HG02759 (cell line): ENCODE data around the gene ALG2.

Source experiments
- ATAC-seq: cut with Tn5 transposase; IDR thresholded peaks from one replicate; pipeline ENCODE4 v1.9.1; 2021; ENCODE audit warnings: mild to moderate bottlenecking, moderate library complexity; ENCODE audit not compliant: unreplicated experiment

Gene ALG2

GRCh38 chr9:99221621-99222415, at the start of gene ALG2, which contains the start of gene SEC61B:
TSS of gene ALG2 (minus strand) at chr9:99221942. CDS start at chr9:99221894, 48 bp downstream.
TSS of gene SEC61B (plus strand) at chr9:99222282. CDS start at chr9:99222364, 82 bp downstream.
- peak; percentile 93 for ATAC-seq

- no peak for ATAC-seq
Observed at GRCh38 chr9:99270491-99270890, 48.7 kb upstream of the ALG2 start.

GRCh38 chr9:99269416-99269815, 47.7 kb upstream of the ALG2 start:
- no peak for ATAC-seq

GRCh38 chr9:99266255-99267023, 44.7 kb upstream of the ALG2 start:
- peak; percentile 64 for ATAC-seq

GRCh38 chr9:99265691-99266090, 43.9 kb upstream of the ALG2 start:
- ATAC-seq, result no peak

GRCh38 chr9:99264070-99264680, 42.4 kb upstream of the ALG2 start:
- ATAC-seq, result no peak

GRCh38 chr9:99262949-99263418, 41.2 kb upstream of the ALG2 start:
- ATAC-seq, result peak; percentile 48

- no peak for ATAC-seq
Observed at GRCh38 chr9:99261923-99262322, 40.2 kb upstream of the ALG2 start.

- peak; percentile 63 for ATAC-seq
Observed at GRCh38 chr9:99259231-99259918, 37.6 kb upstream of the ALG2 start.

GRCh38 chr9:99257723-99258389, 36.1 kb upstream of the ALG2 start:
- no peak for ATAC-seq

- ATAC-seq, result no peak
Observed at GRCh38 chr9:99255651-99256050, 33.9 kb upstream of the ALG2 start.

- peak; percentile 90 for ATAC-seq
Observed at GRCh38 chr9:99253772-99254431, 32.2 kb upstream of the ALG2 start.

GRCh38 chr9:99253134-99253533, 31.4 kb upstream of the ALG2 start:
- peak; percentile 44 for ATAC-seq

GRCh38 chr9:99251157-99251556, 29.4 kb upstream of the ALG2 start:
- no peak for ATAC-seq

- no peak for ATAC-seq
Observed at GRCh38 chr9:99249619-99250018, 27.9 kb upstream of the ALG2 start.

- ATAC-seq, result peak; percentile 90
Observed at GRCh38 chr9:99244344-99245260, 22.9 kb upstream of the ALG2 start.

- ATAC-seq, result no peak
Observed at GRCh38 chr9:99241106-99241505, 19.4 kb upstream of the ALG2 start.

- ATAC-seq, result no peak
Observed at GRCh38 chr9:99239341-99240060, 17.8 kb upstream of the ALG2 start.
